CD4-positive, alpha-beta T cell treated with Interleukin-1 beta for 1 hour (primary cell): ENCODE measurements around the gene CALML4.
"Not testable (repeated sequence)": the region's sequence is repeated elsewhere in the genome, so short reads cannot be mapped to it uniquely, and the experiment has no call there.

Experiments
- DNase-seq, 2 donors: peaks; one replicate each; pipeline ENCODE4 v3.0.0-alpha.2; 2020 to 2022

Gene CALML4

GRCh38 chr15:68207176-68207935 is 2.2 kb upstream of the CALML4 start:
- no peak for DNase-seq

DNA sequence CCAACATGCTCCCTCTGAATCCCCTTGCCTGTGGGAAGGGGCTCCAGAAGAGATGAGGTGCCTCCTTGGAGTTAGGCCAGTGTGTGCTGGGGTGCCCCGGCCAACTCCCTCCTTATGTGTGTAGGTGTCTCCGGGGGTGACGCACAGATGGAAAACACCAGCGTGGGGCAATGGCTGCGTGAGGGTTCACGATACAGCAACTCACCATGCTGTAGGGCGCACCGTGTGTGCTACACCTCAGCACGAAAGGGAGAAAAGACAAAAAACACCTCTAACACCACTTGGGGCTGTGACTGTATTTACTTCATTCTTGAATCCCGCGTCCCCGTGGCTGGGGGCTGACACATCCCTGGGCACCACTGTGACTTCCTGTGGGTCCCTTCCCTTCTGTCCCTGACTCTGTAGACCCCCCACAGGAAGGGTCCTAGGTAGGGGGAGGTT is 1.6 kb upstream of the CALML4 start:
- DNase-seq: no peak

- DNase-seq: peak in 1 of 2 donors; percentile 61
Observed at GRCh38 chr15:68205954-68206539, 915 bp upstream of the CALML4 start.

DNA sequence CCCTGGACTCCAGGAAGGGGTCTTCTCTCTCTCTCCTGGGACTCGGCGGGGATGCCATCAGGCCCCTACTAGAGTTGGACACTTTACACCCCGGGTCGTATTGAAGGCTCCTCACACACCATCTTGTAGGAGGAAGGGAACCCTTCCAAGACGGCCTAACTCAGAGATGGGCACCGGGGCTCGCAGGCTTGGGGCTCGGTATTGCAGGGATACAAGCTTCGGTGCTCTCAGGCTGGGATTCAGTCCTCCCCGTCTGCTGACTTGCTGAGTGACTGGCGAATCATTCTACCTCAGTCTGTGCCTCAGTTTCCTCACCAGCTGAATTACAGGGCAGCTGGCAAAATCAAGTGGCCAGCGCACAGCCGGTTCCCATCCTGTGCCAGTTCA is 419 bp upstream of the CALML4 start:
- no peak for DNase-seq

GRCh38 chr15:68204361-68204760 is 771 bp downstream of the CALML4 start:
- DNase-seq: no peak

- no peak for DNase-seq
Observed at GRCh38 chr15:68203956-68204355, 1.2 kb downstream of the CALML4 start.

DNA sequence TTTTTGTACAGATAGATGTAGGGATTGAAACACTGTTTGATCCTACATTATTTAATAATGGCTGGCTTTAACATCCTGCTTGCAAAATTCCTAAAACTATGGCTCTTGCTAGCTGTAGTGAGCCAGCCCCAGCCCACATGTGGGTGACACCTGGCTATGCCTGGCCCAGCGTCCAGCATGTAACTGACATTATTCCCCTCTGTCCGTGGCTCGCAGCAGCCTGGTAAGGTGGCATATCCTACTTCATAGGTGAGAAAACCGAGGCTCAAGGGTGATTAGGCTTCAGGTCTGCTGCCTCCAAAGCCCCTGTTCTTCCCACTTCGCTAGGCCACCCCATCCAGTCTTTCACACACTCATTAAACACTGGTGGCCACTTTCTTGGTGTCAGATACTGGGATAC is 1.6 kb downstream of the CALML4 start:
- DNase-seq: no peak

GRCh38 chr15:68202994-68203393 is 2.1 kb downstream of the CALML4 start:
- not testable (repeated sequence) for DNase-seq

DNA sequence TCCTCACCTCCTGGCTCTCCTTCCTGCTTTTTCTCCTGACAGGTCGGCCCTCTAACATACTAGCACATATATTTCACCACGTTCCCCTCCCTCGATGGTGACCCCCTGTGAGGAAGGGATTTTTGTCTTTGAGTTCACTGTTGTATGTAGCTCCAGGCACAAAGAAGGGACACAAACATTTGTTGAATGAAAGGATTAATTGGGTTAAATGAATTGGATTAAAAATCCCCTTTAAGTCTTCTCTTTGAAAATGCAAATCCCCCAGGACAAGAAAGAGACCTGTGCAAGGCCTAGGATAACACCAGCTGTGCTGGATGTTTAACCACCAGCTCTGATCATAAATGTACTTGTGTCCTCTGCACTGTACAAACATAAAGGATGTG is 3.3 kb downstream of the CALML4 start:
- no peak for DNase-seq

DNA sequence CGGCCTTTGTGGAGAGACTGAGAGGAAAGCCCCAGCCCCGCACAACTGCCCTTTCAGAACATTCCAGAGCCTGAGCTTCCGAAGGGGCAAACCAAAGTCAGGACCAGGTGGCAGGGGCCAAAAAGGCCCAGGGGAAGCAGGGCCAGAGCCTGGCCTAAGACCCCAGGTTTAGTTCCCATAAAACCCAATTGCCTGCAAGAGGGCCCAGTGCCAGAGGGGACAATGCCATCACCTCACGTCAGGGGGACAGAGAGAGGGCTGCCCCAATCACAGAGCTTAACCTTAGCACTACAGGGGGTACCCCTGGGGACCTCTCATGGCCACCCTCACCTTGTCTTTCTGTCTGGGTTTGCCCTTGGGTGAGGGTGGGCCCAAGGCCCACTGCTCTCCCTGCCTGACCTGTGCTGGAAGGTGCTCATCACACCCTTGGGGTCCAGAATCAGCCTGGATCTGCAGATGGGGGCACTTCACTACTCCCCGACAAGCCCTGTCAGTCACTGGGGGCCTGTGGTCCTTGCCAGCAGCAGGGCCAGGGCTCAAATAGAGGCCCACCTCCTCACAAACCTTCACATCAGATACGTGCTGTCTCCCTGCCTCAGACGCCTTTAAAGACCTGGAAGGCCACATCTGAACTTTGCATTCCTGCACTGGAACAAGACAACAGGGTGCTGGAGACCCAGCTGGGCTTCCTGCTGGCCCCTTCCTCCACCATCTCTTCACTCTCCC is 3.8 kb downstream of the CALML4 start:
- DNase-seq: no peak

GRCh38 chr15:68200016-68200861 is 4.9 kb downstream of the CALML4 start:
- no peak for DNase-seq

GRCh38 chr15:68199340-68199739 is 5.8 kb downstream of the CALML4 start:
- DNase-seq: no peak

DNA sequence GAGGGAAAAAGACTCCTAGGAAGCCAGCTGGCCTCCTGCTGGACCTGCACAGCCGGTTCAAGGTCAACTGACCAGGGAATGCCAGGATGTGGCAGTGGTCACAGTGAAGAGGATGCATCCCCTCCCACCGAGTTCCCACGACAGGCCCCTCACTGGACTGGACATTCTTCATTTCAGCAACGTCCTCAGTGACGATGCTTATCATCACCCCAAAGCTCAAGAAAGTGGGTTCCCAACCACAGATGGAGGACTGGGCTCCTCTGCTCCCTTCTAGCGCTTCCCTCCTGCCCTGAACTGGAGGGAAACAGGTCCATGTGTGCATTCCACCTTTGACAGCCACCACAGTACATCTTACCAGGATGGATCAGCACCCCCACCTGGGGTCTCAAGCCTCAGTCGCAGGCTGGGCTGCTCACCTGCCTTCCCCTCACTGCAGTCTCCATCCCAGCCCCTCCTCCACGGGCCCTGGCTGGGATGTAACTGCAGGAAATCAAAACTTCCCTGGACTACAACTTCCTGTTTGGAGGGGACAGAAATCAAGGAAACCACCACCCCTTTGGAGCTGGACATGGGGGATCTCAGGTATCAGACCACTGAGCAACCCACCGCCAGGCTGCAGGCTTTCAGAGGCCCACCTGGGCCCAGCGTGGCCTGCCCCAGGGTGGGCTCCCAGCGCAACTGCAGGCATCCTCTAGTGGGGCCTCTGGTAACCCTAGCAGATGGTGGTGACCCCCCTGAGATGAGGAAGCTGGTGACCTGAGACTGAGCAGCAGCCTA is 7.3 kb downstream of the CALML4 start:
- DNase-seq: no peak

GRCh38 chr15:68197170-68197492 is 8.0 kb downstream of the CALML4 start:
- no peak for DNase-seq

DNA sequence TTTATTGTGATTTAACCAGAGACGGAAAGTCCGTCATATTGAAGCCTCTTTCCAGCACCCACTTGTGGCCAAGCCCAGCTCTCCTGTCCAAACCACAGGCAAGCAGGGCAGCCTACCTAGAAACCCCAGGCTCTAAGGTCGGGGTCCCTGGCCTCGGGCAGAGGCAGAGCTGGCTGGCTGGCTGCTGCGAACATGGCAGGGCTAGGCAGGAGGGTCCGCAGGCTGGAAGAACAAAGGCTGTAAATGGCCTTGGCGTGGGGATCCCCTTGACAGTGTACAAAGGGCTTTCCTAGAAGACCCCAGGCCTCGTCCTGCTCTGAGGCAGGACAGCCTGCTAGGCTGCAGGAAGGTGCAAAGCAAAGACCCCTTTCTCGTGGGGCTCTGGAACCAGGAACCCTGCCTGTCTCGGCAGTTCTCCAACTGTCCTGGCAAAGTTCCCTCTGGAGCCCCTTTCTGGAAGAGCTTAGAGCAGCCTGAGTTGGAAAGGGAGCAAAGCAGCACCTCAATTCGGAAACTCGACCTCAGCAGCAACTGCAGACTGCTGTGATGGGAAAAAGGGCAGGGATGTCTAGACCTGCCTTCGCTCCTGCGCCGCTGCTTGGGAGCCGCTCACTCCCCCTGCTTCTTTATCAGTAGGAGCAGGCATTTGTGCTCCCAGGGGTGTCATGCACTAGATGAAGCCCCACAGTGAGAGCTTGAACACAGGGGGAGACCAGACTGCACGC is 8.5 kb downstream of the CALML4 start:
- no peak for DNase-seq

DNA sequence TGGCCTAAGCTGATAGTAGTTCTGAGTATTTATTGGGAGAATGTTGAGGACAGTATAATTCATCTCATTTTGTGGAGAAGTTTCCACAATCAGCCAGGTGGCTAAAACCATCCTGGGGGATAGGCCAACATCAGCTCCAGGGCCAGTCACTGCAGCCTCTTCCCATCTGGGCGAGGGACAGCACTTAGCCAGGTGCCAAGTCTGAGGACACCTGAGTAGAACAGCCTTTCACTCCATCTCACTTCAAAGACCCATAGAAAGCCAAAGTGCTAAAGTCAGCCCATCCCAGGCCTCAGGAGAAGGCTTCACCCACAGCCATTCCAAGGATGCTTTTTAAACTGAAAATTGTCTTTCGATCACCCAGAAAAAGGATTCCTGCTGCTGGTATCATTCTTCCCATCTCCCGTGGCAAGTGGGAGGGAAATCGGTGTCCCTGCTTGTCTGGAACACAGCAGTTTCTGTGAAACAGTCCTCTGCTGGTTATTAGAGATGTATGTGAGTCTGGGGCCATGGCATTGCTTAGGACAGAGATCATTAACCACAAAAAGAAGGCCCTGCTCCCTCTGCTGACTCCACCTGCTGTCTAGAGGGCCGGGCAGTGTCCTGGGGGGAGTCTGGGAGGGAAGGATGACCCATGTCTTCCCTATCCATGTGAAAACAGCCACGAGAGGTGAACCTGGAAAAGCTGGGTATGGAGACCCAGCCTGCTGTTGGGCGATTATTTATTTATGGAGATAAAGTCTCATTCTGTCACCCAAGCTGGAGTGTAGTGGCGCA is 9.6 kb downstream of the CALML4 start:
- DNase-seq: no peak

- DNase-seq: no peak
Observed at GRCh38 chr15:68192804-68193486, 12.2 kb downstream of the CALML4 start.

GRCh38 chr15:68192117-68192516 is 13.0 kb downstream of the CALML4 start:
- DNase-seq: no peak

DNA sequence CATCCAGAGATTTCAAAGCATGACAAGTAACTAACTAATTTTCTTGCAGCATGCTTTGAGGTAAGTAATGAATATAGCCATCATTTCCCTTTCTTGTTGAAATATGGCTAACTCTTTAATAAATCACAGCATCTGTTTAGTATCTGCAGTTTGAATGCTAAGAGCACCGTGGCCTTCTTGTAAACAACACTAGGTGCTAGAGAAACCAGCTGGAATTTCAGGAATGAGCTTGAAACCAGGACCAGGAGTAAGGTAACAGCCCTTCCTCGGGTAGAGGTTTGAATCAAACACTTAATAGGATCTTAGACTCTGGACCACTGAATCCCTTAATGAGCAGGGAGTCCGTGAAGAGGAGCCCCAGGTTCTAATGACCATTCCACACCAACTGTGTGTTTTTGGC is 13.6 kb downstream of the CALML4 start:
- no peak for DNase-seq

GRCh38 chr15:68190048-68190447 is 15.1 kb downstream of the CALML4 start:
- DNase-seq: no peak
